ENCODE results near the gene FPR1.

Gene FPR1

GRCh38 chr19:51751655-51752054 is at the start of gene FPR1:
TSS of gene FPR1 (minus strand) at chr19:51751878. CDS start at chr19:51746994, 4,884 bp downstream.
- H3K4me3 ChIP-seq (ENCODE audit: control insufficient read depth, low read depth, low read length), result no peak within 1 kb of the TSS
- TF ChIP-seq CTCF (IDR thresholded peaks at IDR 0.05; ENCODE audit: control insufficient read depth, insufficient read depth, low read depth, low read length, missing control alignments), result no peak
- no peak for DNase-seq (ENCODE audit: low read depth)

- TF ChIP-seq CTCF (IDR thresholded peaks at IDR 0.05; ENCODE audit: control insufficient read depth, insufficient read depth, low read depth, low read length, missing control alignments), result no peak
- H3K4me3 ChIP-seq (ENCODE audit: control insufficient read depth, low read depth, low read length), result no peak overlapping the region
- no peak for DNase-seq (ENCODE audit: low read depth)
Measured at GRCh38 chr19:51800473-51801244, 49.0 kb upstream of the FPR1 start.

- TF ChIP-seq CTCF (IDR thresholded peaks at IDR 0.05; ENCODE audit: control insufficient read depth, insufficient read depth, low read depth, low read length, missing control alignments), result no peak
- H3K4me3 ChIP-seq (ENCODE audit: control insufficient read depth, low read depth, low read length), result no peak overlapping the region
- no peak for DNase-seq (ENCODE audit: low read depth)
Measured at GRCh38 chr19:51799774-51800472, 48.2 kb upstream of the FPR1 start.

- TF ChIP-seq CTCF (IDR thresholded peaks at IDR 0.05; ENCODE audit: control insufficient read depth, insufficient read depth, low read depth, low read length, missing control alignments), result peak; percentile 31
- no peak overlapping the region for H3K4me3 ChIP-seq (ENCODE audit: control insufficient read depth, low read depth, low read length)
- DNase-seq (ENCODE audit: low read depth), result peak; percentile 98
Measured at GRCh38 chr19:51799034-51799773, 47.5 kb upstream of the FPR1 start.

GRCh38 chr19:51798062-51798461 is 46.4 kb upstream of the FPR1 start:
- no peak overlapping the region for H3K4me3 ChIP-seq (ENCODE audit: control insufficient read depth, low read depth, low read length)
- no peak for DNase-seq (ENCODE audit: low read depth)
- no peak for TF ChIP-seq CTCF (IDR thresholded peaks at IDR 0.05; ENCODE audit: control insufficient read depth, insufficient read depth, low read depth, low read length, missing control alignments)

GRCh38 chr19:51797480-51797879 is 45.8 kb upstream of the FPR1 start:
- no peak overlapping the region for H3K4me3 ChIP-seq (ENCODE audit: control insufficient read depth, low read depth, low read length)
- no peak for TF ChIP-seq CTCF (IDR thresholded peaks at IDR 0.05; ENCODE audit: control insufficient read depth, insufficient read depth, low read depth, low read length, missing control alignments)
- no peak for DNase-seq (ENCODE audit: low read depth)

All from AG09309 (cell line).